Stimulated activated CD4-positive, alpha-beta T cell treated with anti-CD3 and anti-CD28 coated beads, Interleukin-1b, Interleukin-23, amount 100 ng/mL, for 24 hours (primary cell): Measurements from ENCODE around the gene GLS.

Experiments used
- DNase-seq, 4 experiments: peaks; one replicate each; pipeline ENCODE4 v3.0.0-alpha.2; 2020; ENCODE audit warnings: low read depth in 4 of 4, low spot score in 1 of 4

Gene GLS

GRCh38 chr2:190968522-190968921 is 87.9 kb downstream of the GLS start:
- no peak for DNase-seq

DNA sequence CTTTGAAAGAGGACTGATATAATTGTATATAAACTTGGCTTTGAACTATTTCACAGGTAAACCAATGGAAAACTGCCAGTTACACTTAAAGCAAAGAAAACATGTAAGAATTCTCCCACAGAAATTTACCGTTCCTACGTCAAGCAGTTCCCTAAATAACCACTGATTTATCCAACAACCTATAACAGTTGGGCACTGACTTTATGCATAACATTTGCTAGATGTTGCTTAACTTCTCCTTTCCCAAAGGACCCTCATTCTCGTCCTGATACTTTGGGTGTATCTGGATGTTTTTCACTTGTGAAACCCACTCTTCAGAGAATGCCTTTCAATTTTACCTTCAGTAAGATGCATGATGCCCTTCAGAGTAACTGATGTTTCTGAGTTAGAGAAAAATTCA is 89.5 kb downstream of the GLS start:
- DNase-seq = no peak

- no peak for DNase-seq
Measured at GRCh38 chr2:190970873-190971506, 90.4 kb downstream of the GLS start.

DNA sequence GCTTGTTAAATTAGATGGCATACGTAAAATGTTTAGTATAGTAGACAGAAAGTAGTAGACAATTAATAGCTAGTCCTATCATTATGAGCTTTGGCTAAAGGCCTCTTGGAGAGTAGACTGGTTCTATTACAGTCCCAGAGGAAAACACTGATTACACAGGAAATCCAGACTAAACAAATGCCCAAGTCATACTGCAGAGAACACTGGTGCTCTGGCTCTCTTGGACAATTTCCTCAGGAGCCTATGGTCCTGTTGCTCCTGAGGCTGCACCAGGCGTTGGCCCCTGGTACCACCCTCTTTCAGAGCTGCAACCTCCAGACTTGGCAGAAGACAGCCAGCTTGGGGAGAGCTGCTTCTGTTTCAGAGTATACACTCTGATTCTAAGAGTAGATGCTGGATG is 91.6 kb downstream of the GLS start:
- no peak for DNase-seq

GRCh38 chr2:190972846-190973245 is 92.2 kb downstream of the GLS start:
- DNase-seq = no peak

- DNase-seq = no peak
Measured at GRCh38 chr2:190973262-190973661, 92.6 kb downstream of the GLS start.

DNA sequence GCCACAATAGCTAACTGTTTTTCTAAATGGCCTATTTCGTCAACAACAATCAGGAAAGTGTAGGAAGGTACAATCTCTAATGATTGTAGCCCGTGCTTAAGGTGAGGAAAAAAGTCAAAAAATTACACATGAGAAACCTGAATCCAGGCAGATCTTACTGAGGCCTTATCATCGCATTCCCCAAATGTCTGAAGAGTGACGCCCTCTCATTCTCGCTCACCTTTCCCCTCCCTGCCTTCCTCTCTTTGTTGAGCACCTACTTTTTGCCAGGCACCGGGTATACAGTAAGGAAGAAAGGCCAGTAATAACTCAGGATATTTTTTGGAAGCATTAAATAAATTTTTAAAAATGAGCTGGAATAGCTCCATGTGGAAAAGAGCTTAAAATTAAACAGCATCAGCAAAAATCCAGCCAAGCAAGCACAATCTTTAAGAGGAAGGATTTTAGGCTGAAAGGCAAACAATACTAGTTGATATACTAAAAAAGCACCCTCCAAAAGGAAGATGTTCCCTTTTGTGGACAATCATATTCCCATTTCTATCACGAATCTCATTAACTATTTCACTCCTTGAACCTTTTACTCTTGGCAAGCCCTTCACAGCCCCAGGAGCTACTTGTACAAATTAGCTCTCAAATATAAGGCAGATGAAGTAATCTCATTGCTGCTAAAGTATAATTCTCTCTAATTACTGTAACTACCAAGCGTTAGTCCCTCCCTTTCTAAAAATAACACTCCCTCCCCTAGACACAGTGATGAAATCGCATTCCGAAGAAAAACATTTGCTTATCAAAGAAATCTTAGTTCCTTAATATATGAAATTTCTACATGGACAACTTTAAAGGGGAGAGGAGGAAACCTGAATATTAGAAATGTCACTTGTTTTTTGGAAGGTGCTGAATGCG is 93.4 kb downstream of the GLS start:
- no peak for DNase-seq

GRCh38 chr2:190974629-190975361 is 94.2 kb downstream of the GLS start:
- no peak for DNase-seq

DNA sequence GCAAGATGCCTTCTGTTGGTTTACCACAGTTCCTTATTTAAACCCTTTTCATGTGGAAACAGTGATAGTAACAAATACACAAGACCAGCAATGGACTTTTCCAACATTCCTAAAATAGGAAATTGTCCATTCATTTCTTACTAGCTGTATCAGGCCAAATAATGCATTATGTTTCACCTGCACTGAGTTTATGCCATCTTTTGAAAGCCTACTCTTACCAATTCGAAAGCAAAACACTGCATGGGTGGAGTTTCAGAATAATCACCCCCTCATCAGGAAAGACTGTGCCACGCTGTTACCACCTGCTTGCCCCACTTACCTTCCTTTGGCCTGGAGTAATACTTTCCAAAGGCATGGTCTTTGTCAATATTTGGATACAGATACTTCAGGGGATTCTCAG is 95.9 kb downstream of the GLS start:
- no peak for DNase-seq

GRCh38 chr2:190977505-190977904 is 96.9 kb downstream of the GLS start:
- DNase-seq = no peak

- DNase-seq = no peak
Measured at GRCh38 chr2:190978389-190979053, 97.9 kb downstream of the GLS start.

GRCh38 chr2:190979906-190980629 is 99.4 kb downstream of the GLS start:
- no peak for DNase-seq

DNA sequence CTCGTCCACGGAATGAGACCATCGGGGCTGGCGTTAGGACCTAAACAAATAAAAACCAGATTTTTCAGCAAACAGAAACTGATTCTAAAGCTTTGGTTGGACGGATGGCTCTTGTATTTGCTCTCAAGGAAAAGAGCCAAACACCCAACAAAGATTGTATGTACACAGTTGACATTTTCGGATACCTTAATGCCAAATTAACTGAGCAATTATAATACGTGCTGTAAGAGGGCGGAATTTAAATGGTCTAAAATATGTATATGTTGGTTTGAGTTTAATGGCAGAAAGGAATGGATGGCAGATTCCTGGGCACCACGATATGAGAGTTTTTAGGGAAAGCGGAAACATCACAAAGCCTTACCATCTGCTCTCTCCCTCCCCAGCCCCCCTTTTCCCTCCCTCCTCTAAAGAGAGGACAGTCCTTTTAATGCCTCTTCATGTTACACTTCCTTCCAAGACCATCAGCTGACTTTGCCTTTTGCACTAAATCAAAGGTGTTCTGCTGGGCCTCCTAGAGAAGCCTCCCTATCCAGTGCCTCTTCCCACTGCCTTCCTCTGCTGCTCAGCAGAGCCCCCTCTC is 100.1 kb downstream of the GLS start:
- no peak for DNase-seq

DNA sequence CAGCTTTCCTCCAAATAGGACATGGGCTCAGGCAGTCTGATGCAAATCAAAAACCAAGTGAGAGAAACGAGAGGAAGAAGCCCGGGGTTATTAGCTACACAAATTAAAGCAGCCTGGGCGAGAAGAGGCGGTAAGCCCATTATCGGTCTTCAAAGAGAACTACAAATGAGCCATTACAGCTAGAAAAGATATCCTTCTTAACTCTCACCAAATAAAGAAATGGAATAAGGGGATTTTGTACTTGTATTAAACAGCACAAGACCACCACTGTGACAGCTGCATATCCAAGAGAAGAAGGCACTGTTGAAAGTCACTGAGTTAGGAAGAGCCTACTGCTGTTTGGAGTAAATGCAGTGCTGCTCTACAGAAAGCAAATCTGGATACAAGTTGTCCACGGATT is 100.7 kb downstream of the GLS start:
- no peak for DNase-seq

DNA sequence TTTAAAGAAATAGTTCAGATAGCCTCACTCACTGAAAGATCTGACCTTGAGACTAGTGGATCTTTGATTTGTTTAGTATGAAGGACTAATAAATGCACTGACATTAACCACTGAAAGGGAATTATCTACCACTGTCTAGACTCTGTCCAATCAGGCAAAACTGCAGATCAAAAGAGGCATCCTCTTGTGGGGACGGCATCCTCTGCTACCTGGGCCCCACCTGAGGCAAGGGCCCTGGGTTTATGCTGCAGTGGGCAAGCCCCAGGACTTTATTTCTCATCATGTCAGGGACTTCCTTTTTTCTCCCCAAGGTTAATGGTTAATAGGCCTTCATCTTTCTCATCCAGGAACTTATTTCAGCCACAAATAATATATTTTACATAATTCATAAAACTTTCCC is 101.1 kb downstream of the GLS start:
- DNase-seq = no peak

DNA sequence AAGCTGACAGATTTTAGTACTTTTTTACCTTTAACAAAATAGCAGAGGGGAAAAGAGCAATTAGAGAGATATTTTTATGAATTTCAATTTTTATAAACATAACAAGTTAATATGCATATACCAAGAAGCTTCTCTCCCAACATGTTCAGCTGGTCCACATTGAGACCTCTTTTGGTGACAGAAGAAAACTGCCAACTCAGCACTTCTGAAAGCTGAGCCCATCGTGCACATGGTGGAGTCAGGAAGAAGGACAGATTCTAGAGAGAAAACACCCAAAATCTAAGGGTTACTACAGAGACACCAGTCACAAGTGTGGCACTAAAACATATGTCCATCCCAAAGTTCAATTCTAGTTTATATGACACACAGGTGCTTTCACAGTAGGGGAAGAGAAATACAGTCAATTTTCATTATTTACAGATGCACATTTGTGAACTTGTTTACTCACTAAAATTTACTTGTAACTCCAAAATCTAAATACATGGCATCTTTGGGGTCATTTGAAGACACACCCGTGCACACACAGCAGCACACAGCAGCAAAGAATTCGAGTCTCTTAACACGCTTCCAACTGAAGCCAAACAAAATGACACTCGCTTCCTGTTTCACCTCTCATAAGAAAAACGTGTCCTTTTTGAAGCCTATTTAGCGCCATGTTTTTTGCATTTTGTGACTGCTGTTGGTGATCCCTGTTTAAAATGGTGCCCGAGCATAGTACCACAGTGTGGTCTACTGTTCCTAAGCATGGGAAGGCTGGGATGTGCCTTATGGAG is 101.8 kb downstream of the GLS start:
- no peak for DNase-seq

DNA sequence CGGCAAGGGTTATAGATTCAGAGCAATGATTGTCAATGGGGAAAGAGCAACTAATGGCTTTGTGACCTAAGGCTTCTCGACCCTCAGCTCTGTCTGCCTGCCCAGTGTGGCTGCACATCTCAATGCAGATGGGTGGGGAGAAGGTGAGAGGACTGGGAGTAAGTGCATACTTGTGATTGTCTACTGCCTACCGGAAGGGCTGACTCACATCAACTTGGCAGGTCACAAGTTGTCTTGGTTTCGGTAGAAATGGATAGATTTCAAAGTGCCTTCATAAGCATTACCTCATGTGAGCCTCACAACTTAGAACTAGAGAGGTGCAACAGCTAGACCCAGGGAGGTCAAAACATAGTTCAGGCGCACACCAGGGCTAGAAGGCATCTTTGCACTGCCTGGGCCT is 104.0 kb downstream of the GLS start:
- no peak for DNase-seq

- no peak for DNase-seq
Measured at GRCh38 chr2:190986221-190986953, 105.8 kb downstream of the GLS start.

DNA sequence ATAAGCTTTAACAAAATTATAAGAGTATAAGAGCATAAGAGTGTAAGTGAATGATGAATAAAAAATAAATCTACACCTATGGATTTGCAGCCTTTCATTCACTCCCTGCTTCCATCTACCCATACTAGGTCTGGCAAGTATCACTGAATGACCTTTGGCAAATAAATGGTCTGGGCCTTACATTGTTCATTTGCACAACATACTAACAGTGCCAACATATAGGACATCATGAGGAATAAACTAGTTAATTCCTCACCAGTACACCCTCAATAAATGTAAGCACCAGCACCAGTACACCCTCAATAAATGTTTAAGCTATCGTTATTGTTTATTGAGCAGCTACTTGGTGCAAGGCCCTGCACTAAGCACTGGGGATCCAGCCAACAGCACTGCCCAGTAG is 106.5 kb downstream of the GLS start:
- no peak for DNase-seq
